Renal cortical epithelial cell (primary cell): Measurements from ENCODE around the gene CHPT1. TPM values are rescaled to one million over a fixed set of nuclear protein-coding genes. Genes with fewer than 3 reads are reported as not detected.

Experiments used
- DNase-seq: peaks from one replicate; pipeline ENCODE4 v3.0.0-alpha.2; 2011; ENCODE audit warnings: low read depth
- total RNA-seq: library from RNA; depleted of rRNA; stranded (reverse); fragments of >200 nt; gene quantifications from 2 replicates; pipeline ENCODE4 v1.2.3, GENCODE V29; 2014

CHPT1 gene
- total RNA-seq, 1 donor from 2014 or later: 76.1 TPM

GRCh38 chr12:101685092-101685491 is 12.3 kb upstream of the CHPT1 start:
- DNase-seq: peak; percentile 30

GRCh38 chr12:101686176-101686575 is 11.3 kb upstream of the CHPT1 start:
- no peak for DNase-seq

- DNase-seq: no peak
Measured at GRCh38 chr12:101690544-101691098, 6.8 kb upstream of the CHPT1 start.

- DNase-seq: no peak
Measured at GRCh38 chr12:101691503-101692096, 5.8 kb upstream of the CHPT1 start.

- DNase-seq: no peak
Measured at GRCh38 chr12:101694297-101694848, 3.1 kb upstream of the CHPT1 start.

- DNase-seq: no peak
Measured at GRCh38 chr12:101694986-101695385, 2.5 kb upstream of the CHPT1 start.

GRCh38 chr12:101695706-101696105 is 1.7 kb upstream of the CHPT1 start:
- DNase-seq: peak; percentile 87

GRCh38 chr12:101696251-101697196 is 916 bp upstream of the CHPT1 start:
- DNase-seq: no peak

- DNase-seq: peak; percentile 41
Measured at GRCh38 chr12:101697930-101698799, 725 bp downstream of the CHPT1 start.

GRCh38 chr12:101698800-101699347 is 1.4 kb downstream of the CHPT1 start:
- DNase-seq: no peak

- DNase-seq: no peak
Measured at GRCh38 chr12:101700299-101700820, 2.9 kb downstream of the CHPT1 start.

GRCh38 chr12:101703487-101703886 is 6.0 kb downstream of the CHPT1 start:
- DNase-seq: no peak

- DNase-seq: no peak
Measured at GRCh38 chr12:101706403-101706802, 9.0 kb downstream of the CHPT1 start.

- DNase-seq: no peak
Measured at GRCh38 chr12:101707131-101707782, 9.8 kb downstream of the CHPT1 start.

GRCh38 chr12:101710288-101710687 is 12.8 kb downstream of the CHPT1 start:
- DNase-seq: no peak

GRCh38 chr12:101713059-101713682 is 15.7 kb downstream of the CHPT1 start:
- DNase-seq: peak; percentile 54

- no peak for DNase-seq
Measured at GRCh38 chr12:101713930-101714329, 16.5 kb downstream of the CHPT1 start.

- DNase-seq: no peak
Measured at GRCh38 chr12:101714877-101715444, 17.5 kb downstream of the CHPT1 start.

GRCh38 chr12:101719566-101719965 is 22.1 kb downstream of the CHPT1 start:
- no peak for DNase-seq

GRCh38 chr12:101720118-101720517 is 22.7 kb downstream of the CHPT1 start:
- no peak for DNase-seq
